NCI-H1092 treated with DMSO at 0.1 percent for 48 hours (cell line): ENCODE results near the gene GPR183.

Experiments used
- DNase-seq: peaks from one replicate; lab custom pipeline; 2025; lab: John Stamatoyannopoulos, UW

Gene GPR183

GRCh38 chr13:99307247-99307646 is at the start of gene GPR183:
Gene GPR183, minus strand, starts transcription at chr13:99307399. Its CDS starts 11,254 bp downstream, at chr13:99296145.
- DNase-seq, result no peak

GRCh38 chr13:99356262-99357091 is 49.3 kb upstream of the GPR183 start:
- DNase-seq, result no peak

GRCh38 chr13:99356012-99356261 is 48.7 kb upstream of the GPR183 start:
- no peak for DNase-seq

GRCh38 chr13:99355267-99356011 is 48.2 kb upstream of the GPR183 start:
- DNase-seq, result no peak

- DNase-seq, result no peak
Observed at GRCh38 chr13:99354371-99354951, 47.3 kb upstream of the GPR183 start.

GRCh38 chr13:99353836-99354235 is 46.6 kb upstream of the GPR183 start:
- DNase-seq, result no peak

- no peak for DNase-seq
Observed at GRCh38 chr13:99353246-99353600, 46.0 kb upstream of the GPR183 start.

GRCh38 chr13:99352351-99353245 is 45.4 kb upstream of the GPR183 start:
- DNase-seq, result no peak

- no peak for DNase-seq
Observed at GRCh38 chr13:99351772-99352171, 44.6 kb upstream of the GPR183 start.

GRCh38 chr13:99350191-99350590 is 43.0 kb upstream of the GPR183 start:
- DNase-seq, result no peak

GRCh38 chr13:99347911-99348451 is 40.8 kb upstream of the GPR183 start:
- DNase-seq, result no peak

- no peak for DNase-seq
Observed at GRCh38 chr13:99347335-99347878, 40.2 kb upstream of the GPR183 start.

- DNase-seq, result no peak
Observed at GRCh38 chr13:99346335-99347042, 39.3 kb upstream of the GPR183 start.

- no peak for DNase-seq
Observed at GRCh38 chr13:99345345-99345744, 38.1 kb upstream of the GPR183 start.

GRCh38 chr13:99344610-99345208 is 37.5 kb upstream of the GPR183 start:
- no peak for DNase-seq

GRCh38 chr13:99342723-99343315 is 35.6 kb upstream of the GPR183 start:
- DNase-seq, result no peak

- no peak for DNase-seq
Observed at GRCh38 chr13:99341969-99342722, 34.9 kb upstream of the GPR183 start.

GRCh38 chr13:99340638-99341037 is 33.4 kb upstream of the GPR183 start:
- no peak for DNase-seq

- DNase-seq, result no peak
Observed at GRCh38 chr13:99339736-99340397, 32.7 kb upstream of the GPR183 start.
